Activated CD4-positive, alpha-beta T cell treated with anti-CD3 and anti-CD28 coated beads for 1 hour (primary cell): Measurements from ENCODE around the gene ZKSCAN5.
A peak's percentile ranks its signal among the peaks of the same experiment; 100 is the strongest.

Experiments used
- DNase-seq: peaks from one replicate; pipeline ENCODE4 v3.0.0-alpha.2; 2020

ZKSCAN5 gene

DNA sequence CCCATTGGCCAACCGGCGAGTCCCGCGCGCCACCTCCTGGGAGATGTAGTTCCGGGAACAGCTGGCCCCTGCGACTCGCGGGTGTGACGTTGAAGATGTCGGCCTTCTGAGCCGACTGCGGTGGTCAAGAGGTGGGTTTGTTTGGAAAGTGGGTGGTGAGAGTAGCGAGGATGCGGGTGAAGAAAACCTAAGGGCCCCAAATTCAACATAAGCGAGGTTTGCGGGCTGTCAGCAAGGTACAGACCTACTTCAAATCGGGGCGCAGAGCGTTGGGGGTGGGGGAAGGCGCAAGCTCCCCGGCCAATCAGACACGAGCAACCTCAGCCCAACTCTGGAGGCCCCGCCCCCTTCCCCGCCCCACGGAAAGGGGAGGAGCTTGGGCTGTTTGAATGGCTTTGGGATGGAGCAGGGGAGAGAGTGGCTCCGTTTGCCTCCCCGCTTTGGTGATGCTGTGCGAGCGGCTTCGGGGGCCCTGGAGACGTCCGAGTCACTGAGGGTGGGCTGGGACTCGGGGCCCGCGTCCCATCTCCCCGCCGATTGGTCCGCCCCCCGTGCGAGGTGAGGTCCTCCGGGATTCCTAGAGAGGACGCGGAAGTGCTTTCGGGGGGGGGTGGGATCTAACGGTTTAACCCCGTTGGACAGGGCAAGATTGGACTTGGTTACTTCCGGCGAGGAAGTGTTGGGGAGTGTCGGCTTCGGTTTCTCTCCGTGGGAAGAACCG is at the start of gene ZKSCAN5:
Gene ZKSCAN5, plus strand, starts transcription at position 60 of the 721 bp plus-strand sequence. CDS start 1,383 bp downstream, outside the sequence.
- peak; percentile 94 for DNase-seq

DNA sequence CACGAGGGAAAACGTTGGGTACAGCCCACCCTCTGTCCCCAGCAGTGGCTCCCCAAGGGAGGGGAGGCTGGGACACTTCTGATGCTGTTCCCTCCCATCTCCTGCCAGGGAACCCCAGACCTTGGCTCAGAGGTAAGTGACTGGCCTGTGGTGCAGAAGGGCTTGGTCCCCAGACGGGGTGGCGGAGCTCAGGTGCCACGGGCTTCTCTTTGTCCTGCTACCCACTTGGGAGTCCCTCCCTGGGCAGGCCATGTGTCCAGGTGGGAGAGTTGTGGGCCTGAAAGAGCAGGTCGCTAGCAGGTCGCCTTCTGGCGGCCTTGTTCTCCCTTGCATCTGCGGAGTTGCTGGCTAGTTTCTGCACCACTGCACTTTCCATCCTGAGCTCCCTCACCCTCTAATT is 48.6 kb upstream of the ZKSCAN5 start:
- no peak for DNase-seq

DNA sequence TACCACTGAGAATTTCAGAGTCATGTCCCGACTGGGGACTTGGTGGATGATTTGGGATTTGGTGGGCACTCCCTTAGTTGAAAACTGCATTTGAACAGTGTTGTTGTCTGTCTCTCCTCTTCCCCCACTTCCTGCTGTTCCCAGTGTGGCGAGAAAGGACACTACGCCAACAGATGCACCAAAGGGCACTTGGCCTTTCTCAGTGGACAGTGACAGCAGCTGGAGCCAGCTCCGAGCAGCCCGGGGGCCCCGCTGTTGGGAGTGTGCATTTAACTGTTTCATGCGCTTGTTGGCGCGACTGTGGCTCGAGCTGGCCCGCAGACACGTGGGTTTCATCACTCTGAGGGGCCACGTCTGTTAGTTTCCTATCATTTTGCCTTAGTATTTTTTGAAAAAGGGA is 48.2 kb upstream of the ZKSCAN5 start:
- no peak for DNase-seq

DNA sequence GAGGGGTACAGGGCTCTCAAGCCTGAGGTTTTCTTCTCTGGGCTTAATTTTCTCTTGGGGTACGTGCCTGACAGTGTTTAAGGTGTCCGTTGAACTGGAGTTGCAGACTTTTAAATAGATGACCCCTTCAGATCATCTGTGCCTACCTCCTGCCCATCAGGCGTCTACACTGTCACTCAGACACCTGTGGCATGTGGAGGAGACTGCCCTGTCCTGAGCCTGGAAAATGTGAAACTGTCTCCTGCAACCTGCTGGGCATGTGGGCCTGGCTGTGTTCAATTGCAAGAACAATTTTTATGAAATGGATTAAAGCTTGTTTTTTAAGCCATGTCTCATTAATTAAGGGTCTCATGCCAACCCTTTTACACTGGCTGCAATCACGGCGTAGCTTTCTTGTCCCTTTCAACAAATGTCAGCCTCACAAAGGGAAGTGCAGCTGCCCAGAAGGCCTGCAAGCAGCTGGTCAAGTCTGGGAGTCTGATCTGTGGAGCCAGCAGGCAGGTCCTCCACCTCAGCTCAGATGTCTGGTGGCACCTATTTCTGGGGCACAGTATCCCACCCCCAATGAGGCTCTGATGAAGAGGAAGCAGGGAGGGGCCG is 47.3 kb upstream of the ZKSCAN5 start:
- DNase-seq: no peak

DNA sequence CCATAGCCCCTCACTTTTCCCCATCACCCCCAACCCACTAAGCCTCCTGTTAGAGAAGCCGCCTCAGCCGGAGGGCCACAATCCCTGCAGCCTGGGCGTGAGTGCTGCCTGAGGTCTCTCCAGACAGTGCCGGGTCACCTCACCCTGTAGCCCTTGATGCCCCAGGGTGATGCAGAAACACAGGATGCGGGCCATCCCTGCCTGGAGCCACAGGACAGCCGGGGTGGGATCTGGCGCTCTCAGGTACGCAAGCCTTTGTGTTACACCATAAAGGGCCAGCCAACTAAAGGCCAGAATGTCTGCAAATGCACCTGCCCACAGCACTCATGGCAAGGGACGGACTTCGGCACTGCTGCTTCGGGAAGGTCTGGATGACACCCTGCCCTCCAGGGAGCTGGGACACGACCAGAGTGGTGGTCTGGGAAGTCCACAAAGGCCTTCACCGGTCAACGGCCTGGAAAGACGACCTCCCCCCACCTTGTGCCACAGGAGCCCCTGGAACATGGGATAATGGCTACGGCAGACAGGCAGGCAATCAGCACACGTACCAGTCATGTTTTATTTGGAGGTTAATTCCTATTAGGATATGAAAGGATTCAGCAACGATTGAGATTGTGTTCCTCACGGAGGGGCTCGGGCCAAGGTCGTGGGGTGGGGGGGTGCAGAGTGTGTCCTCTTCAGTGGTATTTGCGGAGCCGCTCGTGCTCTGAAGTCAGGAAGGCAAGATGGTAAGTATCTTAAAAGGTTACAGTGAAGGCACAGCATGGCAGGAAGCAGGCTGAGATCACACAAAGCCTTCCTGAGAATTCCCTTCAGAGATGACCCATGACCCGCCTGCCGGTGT is 46.6 kb upstream of the ZKSCAN5 start:
- no peak for DNase-seq

DNA sequence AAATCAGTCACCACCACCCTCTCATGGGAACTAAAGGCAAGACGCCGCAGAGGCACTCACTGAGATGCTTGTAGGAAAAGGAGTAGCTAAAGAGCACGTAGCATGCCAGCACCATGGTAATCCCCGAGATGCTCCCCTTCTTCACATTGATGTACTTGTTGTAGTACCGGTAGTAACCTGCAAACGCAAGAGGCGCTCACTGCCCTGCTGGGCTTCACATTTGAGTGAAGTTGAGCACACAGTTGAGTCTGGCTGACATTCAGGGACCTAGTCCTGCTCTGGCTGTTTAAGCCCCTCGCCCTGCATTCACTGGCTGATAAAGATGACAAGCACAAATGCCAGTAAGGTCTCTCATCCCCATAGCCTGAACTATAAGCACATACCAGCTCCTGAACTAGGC is 45.4 kb upstream of the ZKSCAN5 start:
- no peak for DNase-seq

DNA sequence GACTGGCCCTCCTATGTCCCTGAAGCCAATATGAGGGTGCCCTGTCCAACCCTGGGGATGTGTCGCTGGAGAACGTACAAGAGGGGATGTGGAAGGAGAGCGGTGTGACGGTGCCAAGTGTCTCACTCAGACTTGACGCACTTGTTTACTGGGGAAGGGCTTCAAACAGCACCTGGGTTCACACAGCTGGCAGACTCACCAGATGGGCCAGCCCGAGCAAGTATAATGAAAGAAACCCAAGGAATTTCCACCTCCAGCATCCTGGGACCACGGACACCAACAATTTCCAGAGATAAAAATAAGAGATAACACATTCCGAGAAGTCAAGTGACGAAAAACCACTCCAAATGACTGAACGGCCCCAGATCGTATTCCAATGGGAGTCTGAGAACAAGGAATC is 43.8 kb upstream of the ZKSCAN5 start:
- no peak for DNase-seq

DNA sequence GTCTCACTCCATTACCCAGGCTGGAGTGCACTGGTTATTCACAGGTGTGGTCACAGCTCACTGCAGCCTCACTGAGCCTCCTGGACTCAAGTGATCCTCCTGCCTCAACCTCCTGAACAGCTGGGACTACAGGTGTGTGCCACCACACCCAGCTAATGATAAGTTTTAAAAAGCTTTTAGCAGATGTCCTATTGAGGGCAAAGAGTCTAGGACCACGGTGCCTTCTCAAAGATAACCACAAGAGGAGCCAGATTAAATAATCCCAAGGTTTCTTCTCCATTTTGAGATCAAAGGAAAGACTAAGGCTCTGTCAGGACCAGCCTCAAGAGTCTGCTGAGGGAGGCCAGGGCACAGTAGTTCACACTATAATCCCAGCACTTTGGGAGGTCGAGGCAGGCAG is 43.2 kb upstream of the ZKSCAN5 start:
- no peak for DNase-seq

DNA sequence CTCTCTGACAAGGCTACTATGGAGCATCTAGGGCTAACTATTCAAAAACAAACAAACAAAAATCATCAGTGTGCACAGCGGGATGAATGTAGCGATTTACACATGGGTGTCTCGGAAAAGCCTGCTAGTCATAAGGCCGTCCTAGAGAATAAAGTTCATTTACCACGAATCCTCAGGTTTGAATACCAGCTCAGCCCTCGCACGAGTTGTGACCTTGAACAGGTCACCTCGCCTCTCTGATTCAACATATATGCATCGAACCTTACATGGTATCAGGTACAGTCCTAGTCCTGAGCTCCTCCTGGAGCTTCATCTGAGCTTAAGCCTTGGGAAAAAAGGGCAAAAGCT is 39.1 kb upstream of the ZKSCAN5 start:
- no peak for DNase-seq

DNA sequence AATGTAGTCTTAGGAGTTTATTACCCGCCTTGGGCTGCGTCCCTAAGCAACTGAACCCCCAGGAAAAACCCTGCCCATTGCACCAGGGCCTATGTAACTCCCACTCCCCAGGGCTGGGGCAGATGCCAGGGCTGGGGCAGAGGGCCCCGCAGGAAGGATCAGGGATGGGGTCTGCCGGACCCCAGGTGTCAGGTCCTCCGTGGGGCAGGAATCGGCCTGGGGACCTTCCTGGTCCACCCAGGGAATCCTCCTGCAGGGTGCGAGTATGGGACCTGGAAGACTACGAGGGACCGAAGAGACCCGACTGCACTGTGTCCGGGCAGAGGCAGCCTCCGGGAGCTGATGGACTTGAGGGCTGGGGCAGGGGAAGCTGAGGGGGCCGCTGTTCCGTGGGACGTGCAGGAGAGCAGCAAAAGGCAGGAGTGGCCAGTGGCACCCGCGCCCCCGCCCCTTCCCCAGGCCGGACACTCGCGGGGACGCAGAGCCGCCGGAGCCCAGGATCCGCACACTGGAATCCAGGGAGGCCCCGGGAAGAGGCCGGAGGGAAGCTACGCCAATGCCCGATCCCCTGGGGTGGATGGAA is 36.0 kb upstream of the ZKSCAN5 start:
- DNase-seq: no peak

DNA sequence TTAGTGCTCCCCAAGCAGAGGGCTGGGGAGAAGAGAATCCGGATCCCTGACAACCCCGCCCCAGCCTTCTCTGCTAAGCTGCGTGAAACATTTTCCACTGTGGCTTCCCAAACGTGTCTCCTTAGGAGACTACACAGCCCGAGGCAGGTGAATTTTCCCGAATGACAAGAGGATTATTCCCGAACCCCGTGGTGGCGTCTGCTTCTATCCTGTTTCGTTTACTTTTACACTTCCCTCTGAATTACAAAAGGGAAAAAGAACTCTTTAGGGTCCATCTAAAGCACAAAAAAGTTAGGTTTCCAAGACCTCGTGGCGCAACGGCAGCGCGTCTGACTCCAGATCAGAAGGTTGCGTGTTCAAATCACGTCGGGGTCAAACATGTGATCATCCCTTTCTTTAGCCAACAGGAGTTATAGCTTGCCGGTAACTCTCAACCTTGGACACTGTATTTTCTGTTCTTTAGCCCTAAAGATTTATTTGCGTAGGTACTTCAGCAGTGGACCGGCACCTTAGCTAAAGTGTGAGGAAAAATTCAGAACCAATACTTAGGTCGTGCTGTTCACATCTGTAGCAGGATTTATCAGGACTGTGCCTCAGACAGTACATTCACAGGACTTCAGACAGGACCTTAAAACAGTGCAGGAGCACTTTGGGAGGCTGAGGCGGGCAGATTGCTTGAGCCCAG is 34.9 kb upstream of the ZKSCAN5 start:
- DNase-seq: no peak

DNA sequence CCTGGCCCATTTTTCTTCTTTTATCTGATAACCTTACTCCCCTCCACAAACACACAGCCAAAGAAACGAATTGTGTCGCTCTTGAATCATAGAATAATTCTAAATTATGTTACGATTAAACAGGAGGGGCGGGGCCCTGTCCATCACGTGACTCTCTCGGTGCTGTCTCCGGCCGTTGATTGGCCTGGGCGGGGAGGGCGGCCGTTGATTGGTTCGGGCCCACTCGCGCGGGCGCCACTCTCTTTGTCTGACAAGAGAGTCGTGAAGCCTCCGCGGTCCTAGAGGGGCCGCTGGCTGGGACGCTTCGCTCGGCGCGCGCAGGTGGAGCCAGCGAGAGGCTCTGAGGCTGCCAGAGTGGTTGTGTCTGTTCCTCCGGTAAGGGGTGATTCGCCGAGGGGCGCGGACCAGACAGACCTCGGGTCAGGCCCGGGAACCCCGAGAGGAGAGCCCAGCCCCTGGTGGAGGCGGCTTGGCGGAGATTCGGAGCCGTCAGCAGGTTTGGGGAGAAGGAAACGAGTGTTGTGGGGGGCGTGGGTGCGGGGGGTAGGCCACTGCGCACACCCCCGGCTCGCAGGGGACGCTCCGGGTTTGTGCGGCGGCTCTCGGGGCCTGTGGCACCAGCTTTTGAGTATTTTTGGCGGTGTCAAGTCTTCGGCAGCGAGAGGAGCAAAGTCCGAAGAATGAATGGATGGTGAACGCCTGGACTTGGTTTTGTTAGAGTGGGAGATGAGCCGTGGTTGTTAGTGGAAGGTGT is 31.7 kb upstream of the ZKSCAN5 start, which contains the start of gene ZNF789:
Gene ZNF789, plus strand, starts transcription at position 330 of the 754 bp plus-strand sequence. CDS start 3,567 bp downstream, outside the sequence.
- DNase-seq: peak; percentile 97

DNA sequence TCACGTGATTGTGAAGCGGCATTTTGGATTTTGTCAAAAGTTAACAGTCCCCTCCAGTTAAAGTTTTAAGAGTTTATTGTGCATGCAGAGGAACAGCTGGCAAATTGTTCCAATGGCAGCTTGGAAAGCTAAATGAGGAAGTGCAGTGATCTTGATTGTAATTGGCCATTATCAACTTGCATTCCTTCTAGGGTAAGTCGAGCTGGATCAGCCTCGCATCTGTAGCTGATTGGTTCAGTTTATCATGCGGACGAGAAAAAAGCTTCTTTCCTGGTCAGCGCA is 31.2 kb upstream of the ZKSCAN5 start:
- DNase-seq: no peak

DNA sequence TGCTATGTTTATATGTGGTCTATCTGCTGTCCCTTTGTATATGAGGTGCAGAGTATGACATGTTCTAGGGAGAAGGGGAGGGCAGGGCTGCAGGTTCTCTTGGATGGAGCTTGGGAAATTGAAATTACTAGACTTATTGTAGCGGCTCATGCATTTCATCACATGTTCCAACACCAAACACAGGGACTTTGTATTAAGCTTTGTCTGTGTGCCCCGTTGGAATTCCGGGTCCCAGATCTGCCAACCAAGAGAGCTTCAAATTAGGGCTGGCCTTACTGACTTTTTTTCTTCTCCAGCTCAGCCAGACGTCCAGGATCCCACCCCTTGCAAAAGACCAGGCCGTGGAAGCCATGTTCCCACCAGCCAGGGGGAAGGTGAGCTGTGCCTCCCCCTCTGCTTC is 28.4 kb upstream of the ZKSCAN5 start:
- no peak for DNase-seq

DNA sequence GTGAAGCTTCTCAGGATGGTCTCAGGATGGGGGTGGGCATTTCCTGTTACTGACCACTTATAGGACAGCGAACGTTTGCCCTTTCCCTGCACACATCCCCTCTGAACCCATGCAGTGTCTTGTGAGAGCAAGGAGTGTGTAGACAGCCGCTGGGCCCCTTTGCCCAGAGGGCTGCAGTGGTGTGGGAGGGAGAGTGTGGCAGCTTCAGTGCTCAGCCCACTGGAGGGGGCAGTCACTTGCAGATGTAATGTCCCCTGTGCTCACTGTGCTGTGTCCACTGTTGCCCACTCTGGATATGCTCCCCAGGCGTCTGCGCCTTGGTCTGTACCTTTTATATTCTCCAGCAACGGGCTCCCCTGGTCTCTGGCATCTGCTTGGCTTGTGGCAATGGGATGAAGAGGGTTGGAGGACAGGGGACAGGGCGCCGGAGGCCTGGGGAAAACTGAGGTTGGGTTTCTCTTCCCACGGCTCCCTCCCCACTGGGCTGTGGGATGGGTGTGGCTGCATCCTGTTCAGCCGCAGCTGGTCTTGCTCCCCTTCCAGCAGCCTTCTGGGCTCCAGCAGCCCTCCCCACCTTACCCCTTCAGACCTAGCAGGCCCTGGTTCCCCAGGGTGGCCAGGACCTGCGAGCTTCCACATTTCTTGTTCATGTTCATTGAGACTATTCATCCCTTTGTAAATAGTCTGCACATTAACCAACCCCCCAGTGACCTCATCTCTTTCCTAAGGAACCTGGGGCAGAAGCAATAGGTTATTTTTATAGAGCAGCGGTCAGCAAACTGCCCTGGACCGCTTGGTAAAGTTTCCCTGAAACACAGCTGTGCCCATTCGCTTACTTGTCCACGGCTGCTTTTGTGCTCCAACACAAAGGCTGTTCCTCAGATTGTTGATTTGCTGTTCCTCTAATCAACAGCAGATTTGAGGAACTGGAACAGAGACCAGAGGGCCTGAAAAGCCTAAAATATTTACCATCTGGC is 25.7 kb upstream of the ZKSCAN5 start:
- no peak for DNase-seq

DNA sequence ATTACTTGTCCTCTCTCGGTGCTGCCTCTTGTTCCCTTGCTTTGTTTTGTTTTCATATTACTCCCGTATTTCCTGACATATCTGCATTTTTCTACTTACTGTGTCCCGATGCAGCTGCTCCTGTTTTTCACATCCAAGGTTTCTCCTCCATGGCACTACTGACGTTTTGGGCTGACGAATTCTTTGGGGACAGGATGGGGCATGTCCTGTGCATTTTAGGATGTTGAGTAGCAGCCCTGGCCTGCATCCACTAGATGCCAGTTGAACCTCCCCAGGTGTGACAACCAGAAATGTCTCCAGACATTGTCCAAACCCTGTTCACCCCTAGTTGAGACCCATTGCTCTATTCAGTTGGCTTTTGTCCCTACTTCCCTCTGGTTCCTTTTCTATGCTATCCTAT is 19.4 kb upstream of the ZKSCAN5 start:
- DNase-seq: no peak

DNA sequence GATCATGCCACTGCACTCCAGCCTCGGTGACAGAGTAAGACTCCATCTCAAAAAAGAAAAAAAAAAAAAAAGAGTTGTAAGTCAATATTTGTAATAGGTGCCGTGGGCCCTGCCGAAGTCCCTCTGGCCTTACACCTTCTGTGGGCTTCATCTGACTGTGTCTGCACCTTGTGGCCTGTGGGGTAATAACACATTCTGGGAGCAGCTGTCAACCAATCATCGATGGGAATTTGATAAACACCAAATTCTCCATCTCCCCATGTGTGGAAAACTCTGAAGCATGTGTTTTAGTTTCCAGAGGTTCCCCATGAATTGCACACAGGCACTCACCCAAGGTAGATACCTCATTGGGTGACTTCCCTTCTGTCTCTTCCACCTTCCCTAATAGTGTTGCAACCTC is 15.2 kb upstream of the ZKSCAN5 start:
- DNase-seq: no peak

DNA sequence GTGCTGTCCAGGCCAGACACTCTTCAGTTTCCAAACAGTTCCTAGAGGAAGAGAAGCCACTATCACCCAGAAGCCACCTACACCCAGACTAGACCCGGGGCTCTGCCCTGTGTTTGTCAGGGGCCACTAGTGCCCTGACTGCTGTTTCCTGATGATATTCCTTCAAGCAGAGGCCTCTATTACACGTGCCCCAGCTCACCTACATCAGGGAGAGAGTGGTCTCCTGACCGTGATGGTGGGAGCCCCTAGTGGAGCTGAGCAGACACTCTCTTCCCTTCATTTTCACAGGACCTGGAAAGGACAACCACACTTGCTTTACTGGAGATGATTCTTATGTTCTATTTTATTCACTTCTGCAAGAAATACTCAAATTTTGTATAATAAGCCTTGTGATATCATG is 13.6 kb upstream of the ZKSCAN5 start:
- no peak for DNase-seq

DNA sequence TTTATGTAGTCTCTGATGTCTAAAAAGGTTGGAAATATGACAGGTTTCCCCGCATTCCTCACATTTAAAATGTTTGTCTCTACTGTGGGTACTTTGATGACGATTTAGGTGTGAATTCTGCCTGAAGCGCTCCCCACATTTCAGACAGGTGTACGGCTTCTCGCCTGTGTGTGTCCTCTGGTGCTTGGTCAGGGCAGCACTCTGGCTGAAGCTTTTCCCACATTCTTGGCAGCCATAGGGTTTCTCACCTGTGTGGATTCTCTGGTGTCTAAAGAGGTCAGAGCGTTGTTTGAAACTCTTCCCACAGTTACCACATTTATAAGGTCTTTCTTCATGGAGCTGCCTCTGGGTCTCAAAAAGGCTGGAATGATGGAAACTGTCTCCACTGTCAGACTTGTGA is 10.6 kb upstream of the ZKSCAN5 start:
- DNase-seq: no peak

DNA sequence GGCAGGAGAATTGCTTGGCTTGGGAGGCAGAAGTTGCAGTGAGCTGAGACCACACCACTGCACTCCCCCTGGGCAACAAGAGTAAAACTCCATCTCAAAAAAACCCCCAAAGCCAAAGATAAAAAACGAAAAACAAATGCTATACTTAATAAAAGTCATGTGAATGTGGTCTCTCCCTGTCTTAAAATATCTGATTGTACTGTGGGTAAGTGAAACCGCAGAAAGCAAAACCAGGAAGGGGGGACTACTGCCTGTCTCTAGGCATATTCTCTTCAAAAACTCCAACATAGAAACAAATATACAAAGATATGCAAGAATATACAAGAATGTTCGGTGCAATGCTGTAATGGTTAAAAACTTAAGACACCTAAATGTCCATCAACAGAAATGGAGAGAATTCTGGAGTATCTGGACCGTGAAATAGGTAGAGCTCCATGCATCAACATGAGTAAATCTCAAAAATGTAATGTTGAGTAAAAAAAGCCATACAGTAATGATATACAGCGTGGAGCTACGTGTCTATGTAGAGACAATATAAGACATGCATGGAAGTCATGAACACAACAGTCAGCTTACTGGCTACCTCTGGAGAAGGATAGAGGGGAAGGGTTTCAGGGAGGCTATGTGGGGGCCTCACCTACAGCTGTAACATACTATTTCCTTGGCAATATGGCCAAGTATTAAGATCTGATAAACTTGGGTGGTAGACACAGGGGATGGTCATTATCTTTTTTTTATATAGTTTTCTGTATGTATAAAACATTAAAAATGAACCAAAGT is 6.5 kb upstream of the ZKSCAN5 start:
- no peak for DNase-seq
